H1 (cell line): ENCODE results near the gene ISX. TPM values are rescaled to one million over a fixed set of nuclear protein-coding genes. Genes with fewer than 3 reads are reported as not detected.

ENCODE experiments used
- NANOG ChIP-seq: IDR thresholded peaks from 2 replicates; pipeline ENCODE4 v1.6.1; 2011; ENCODE audit warnings: low read length, low read depth, mild to moderate bottlenecking, inconsistent platforms; ENCODE audit not compliant: insufficient read depth, poor library complexity, severe bottlenecking
- polyA plus RNA-seq, 7 experiments: library from polyadenylated mRNA; depleted of rRNA in 3 of 7; stranded (reverse) in 5 of 7; unstranded in 2 of 7; fragments of >200 nt in 5 of 7; fragments of 200-250 nt in 2 of 7; gene quantifications; 1 replicate in 5 of 7; 2 replicates in 1 of 7; 4 replicates in 1 of 7; pipeline versions ENCODE4 v1.2.1 to v1.2.3, GENCODE V29; 2011 to 2013; ENCODE audit warnings: missing spikeins in 2 of 7, mixed read lengths in 2 of 7
- total RNA-seq: library from RNA; stranded (reverse); fragmentation: NEBNext Ultra II Directional; extraction: Animal tissue kit (Norgen Biotek cat#: 25700); gene quantifications from 2 replicates; pipeline ENCODE4 v1.2.1, GENCODE V29; 2021

Gene ISX
- total and polyA plus RNA-seq, 2 of the 8 experiments (the other 6 are each of a cell fraction or from before 2014, with no cell fraction given) = not detected

DNA sequence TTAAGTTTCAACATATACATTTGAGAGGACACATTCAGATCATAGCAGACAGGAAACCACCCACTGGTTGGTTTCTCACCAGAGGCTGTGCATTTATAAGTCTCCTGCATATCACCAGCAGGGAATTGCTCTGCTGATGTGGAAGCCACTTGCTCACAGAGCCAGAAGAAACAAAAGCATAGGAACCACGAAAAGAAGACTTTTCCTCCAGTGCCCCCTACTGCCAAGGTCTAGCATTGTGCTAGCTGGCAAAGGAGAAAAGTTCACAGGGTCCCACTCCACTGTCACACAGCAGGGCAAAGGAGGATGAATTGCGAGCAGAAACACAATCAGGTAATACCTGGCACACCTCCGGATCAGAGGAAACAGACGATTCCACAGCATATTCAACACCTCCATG is 28.9 kb upstream of the ISX start (continued):
- TF ChIP-seq NANOG = no peak
